ENCODE measurements around the gene ETV3.

The ETV3 gene

DNA sequence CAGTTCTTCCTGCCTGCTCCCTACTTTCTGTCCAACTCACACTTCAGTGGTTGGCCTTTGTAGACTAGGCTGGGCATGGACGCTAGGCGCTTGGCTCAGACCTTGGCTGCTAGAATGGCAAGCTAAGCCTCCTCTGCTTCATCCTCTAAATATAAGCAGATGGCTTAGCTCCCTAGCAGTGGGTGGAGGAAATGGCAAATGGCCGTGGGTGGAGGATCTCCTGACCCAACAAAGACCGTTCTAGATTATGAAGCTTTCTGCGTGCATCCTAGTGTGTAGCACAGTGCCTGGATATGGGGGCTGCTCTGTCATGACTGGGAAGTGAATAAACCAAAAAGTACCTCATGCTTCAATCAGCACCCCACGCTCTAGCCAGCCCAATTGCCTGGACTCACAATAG, 28.2 kb downstream of the ETV3 start:
- TF ChIP-seq SUZ12 (IDR thresholded peaks at IDR 0.05) (no peak), CTBP1 (IDR thresholded peaks at IDR 0.05; ENCODE audit: borderline replicate concordance) (no peak), ARNT (IDR thresholded peaks at IDR 0.05) (no peak), ZNF384 (IDR thresholded peaks at IDR 0.05) (no peak), SP1 (IDR thresholded peaks at IDR 0.05) (no peak), TARDBP (IDR thresholded peaks at IDR 0.05) (no peak), LEF1 (IDR thresholded peaks at IDR 0.05; ENCODE audit: borderline replicate concordance) (no peak), L3MBTL2 (conservative IDR thresholded peaks at IDR 0.05) (no peak), BHLHE40 (IDR thresholded peaks at IDR 0.05; ENCODE audit: borderline replicate concordance) (no peak), FOXM1 (IDR thresholded peaks at IDR 0.05; ENCODE audit: borderline replicate concordance) (no peak)
- CTCF ChIA-PET, result interaction anchor here (0.5 to 2.3 kb wide), 3 partner anchors 20 to 47 kb away, joined by 3 to 15 read pairs (median 4); no protein-coding TSS in a partner anchor
- DNase-seq (ENCODE audit: extremely low spot score), result no peak
- POLR2A ChIA-PET, result no interaction called here

DNA sequence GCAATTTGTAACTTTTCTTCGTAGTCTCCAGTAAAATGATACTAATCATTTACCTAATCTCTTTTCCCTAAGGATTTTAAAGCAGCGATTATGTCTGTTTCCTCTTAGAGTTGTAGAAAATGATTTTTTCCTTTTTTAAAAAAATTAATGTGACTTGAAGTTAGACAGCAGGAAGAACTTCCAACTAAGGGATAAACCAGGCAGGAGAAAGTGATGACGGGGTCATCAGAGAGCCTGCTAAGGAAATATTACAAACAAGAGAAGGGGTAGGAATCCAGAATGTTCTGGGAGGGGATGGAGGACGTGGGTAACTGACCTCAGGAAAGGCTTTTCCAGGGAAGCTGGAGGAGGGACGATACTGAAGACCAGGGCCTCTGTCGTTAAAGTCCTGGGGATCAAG, 29.7 kb downstream of the ETV3 start:
- ChIA-PET CTCF (no interaction called here), POLR2A (interaction anchor here (0.5 kb wide), 1 partner anchor 31 kb away, joined by 3 read pairs; no protein-coding TSS in a partner anchor)
- TF ChIP-seq TARDBP (IDR thresholded peaks at IDR 0.05) (no peak), SUZ12 (IDR thresholded peaks at IDR 0.05) (no peak), FOXM1 (IDR thresholded peaks at IDR 0.05; ENCODE audit: borderline replicate concordance) (no peak), SP1 (IDR thresholded peaks at IDR 0.05) (no peak), LEF1 (IDR thresholded peaks at IDR 0.05; ENCODE audit: borderline replicate concordance) (no peak), CTBP1 (IDR thresholded peaks at IDR 0.05; ENCODE audit: borderline replicate concordance) (no peak), ZNF384 (IDR thresholded peaks at IDR 0.05) (no peak), FOXK2 (IDR thresholded peaks at IDR 0.05) (no peak), NFRKB (IDR thresholded peaks at IDR 0.05) (no peak), HDGF (IDR thresholded peaks at IDR 0.05; ENCODE audit: borderline replicate concordance) (no peak), ELF4 (IDR thresholded peaks at IDR 0.05) (no peak), ARNT (IDR thresholded peaks at IDR 0.05) (no peak), BHLHE40 (IDR thresholded peaks at IDR 0.05; ENCODE audit: borderline replicate concordance) (no peak), L3MBTL2 (conservative IDR thresholded peaks at IDR 0.05) (no peak), FOXA1 (IDR thresholded peaks at IDR 0.05) (no peak)
- TF ChIP-seq, protein P1, sequence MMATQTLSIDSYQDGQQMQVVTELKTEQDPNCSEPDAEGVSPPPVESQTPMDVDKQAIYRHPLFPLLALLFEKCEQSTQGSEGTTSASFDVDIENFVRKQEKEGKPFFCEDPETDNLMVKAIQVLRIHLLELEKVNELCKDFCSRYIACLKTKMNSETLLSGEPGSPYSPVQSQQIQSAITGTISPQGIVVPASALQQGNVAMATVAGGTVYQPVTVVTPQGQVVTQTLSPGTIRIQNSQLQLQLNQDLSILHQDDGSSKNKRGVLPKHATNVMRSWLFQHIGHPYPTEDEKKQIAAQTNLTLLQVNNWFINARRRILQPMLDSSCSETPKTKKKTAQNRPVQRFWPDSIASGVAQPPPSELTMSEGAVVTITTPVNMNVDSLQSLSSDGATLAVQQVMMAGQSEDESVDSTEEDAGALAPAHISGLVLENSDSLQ (IDR thresholded peaks at IDR 0.05), result no peak
- no peak for DNase-seq (ENCODE audit: extremely low spot score)

DNA sequence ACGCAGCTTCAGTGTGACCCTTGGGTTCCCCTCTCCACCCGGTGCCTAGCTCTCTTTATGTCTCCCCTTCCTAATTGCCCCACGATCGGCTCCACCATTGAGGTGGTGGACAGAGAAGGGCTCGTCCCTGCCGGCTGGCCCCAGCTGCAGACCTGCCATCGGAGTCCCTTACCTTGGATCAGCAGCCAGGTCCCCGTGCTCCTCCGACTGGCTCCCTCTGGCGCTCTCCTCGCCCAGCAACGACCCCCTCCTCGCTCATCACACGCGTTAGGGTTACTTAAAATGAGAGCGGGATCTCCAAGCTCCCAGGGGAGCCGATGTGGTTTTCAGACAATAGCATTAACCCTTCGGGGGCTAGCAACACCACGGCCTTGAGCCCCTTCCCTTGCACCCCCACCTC, 30.5 kb downstream of the ETV3 start:
- no peak for DNase-seq (ENCODE audit: extremely low spot score)
- ChIA-PET POLR2A (interaction anchor here (1.7 kb wide), 1 partner anchor 31 kb away, joined by 5 read pairs; no protein-coding TSS in a partner anchor), CTCF (interaction anchor here (0.5 kb wide), 1 partner anchor 55 kb away, joined by 3 read pairs; no protein-coding TSS in a partner anchor)
- TF ChIP-seq HDGF (IDR thresholded peaks at IDR 0.05; ENCODE audit: borderline replicate concordance) (no peak), TARDBP (IDR thresholded peaks at IDR 0.05) (no peak), FOXK2 (IDR thresholded peaks at IDR 0.05) (no peak), LEF1 (IDR thresholded peaks at IDR 0.05; ENCODE audit: borderline replicate concordance) (no peak), CTBP1 (IDR thresholded peaks at IDR 0.05; ENCODE audit: borderline replicate concordance) (no peak), FOXM1 (IDR thresholded peaks at IDR 0.05; ENCODE audit: borderline replicate concordance) (no peak), FOXA1 (IDR thresholded peaks at IDR 0.05) (no peak), ZNF384 (IDR thresholded peaks at IDR 0.05) (no peak), ARNT (IDR thresholded peaks at IDR 0.05) (no peak), ELF4 (IDR thresholded peaks at IDR 0.05) (no peak), L3MBTL2 (conservative IDR thresholded peaks at IDR 0.05) (no peak), SUZ12 (IDR thresholded peaks at IDR 0.05) (no peak), BHLHE40 (IDR thresholded peaks at IDR 0.05; ENCODE audit: borderline replicate concordance) (no peak), NFRKB (IDR thresholded peaks at IDR 0.05) (no peak), SP1 (IDR thresholded peaks at IDR 0.05) (no peak)
- TF ChIP-seq, protein P1 (IDR thresholded peaks at IDR 0.05), result no peak

GRCh38 chr1:157106813-157107189, 31.4 kb downstream of the ETV3 start:
- TF ChIP-seq SUZ12 (IDR thresholded peaks at IDR 0.05) (no peak), HDGF (IDR thresholded peaks at IDR 0.05; ENCODE audit: borderline replicate concordance) (no peak), FOXM1 (IDR thresholded peaks at IDR 0.05; ENCODE audit: borderline replicate concordance) (no peak), SP1 (IDR thresholded peaks at IDR 0.05) (no peak), TARDBP (IDR thresholded peaks at IDR 0.05) (no peak), BHLHE40 (IDR thresholded peaks at IDR 0.05; ENCODE audit: borderline replicate concordance) (no peak), FOXA1 (IDR thresholded peaks at IDR 0.05) (no peak), ARNT (IDR thresholded peaks at IDR 0.05) (no peak), ELF4 (IDR thresholded peaks at IDR 0.05) (no peak)
- TF ChIP-seq, protein P1 (IDR thresholded peaks at IDR 0.05), result no peak
- CTCF ChIA-PET, result interaction anchor here (0.6 kb wide), 1 partner anchor 8 kb away, joined by 3 read pairs; no protein-coding TSS in a partner anchor
- POLR2A ChIA-PET, result interaction anchor here (1.7 kb wide), 1 partner anchor 32 kb away, joined by 5 read pairs; no protein-coding TSS in a partner anchor
- DNase-seq (ENCODE audit: extremely low spot score), result no peak

DNA sequence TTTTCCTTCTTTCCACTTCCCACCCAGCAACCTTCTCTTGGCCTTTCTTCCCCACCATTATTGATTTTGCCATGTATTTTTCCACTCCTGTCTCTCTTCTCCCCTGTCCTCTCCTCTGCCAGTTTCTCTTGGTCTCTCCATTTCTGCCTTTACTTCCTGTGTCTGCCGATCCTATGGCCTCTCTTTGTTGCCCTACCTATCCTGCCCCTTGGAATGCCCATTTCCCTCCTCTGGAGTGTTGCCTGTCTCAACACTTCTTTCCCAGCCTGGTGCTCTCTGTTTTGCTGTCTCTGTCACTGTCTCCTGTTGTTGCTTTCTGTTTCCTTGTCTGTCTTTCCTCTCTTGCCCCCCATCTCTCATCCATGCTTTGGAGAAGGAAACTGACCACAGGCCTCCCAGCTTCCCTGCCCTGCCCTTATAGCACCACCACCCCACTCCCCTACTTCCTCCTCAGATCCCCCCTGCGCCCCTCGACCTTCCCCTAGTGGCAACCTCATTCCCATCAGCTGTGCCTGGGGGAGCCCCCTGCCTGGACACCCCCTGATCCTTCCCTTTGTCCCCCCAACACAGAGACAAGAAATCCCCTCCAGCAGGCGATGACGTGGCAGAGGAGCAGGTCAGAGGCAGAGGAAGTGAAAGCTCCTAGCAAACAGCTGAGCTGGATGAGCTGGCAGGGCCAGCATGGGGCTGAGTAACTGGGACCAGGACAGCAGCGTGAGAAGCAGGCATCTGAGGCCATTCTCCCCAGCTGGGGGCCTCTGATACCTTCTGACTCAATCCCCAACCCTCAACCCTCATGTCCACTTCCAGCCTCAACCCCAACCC, 32.0 kb downstream of the ETV3 start:
- CTCF ChIA-PET, result interaction anchor here (0.6 kb wide), 1 partner anchor 9 kb away, joined by 3 read pairs; no protein-coding TSS in a partner anchor
- TF ChIP-seq LEF1 (IDR thresholded peaks at IDR 0.05; ENCODE audit: borderline replicate concordance) (no peak), BHLHE40 (IDR thresholded peaks at IDR 0.05; ENCODE audit: borderline replicate concordance) (no peak), TARDBP (IDR thresholded peaks at IDR 0.05) (no peak), HDGF (IDR thresholded peaks at IDR 0.05; ENCODE audit: borderline replicate concordance) (no peak), SUZ12 (IDR thresholded peaks at IDR 0.05) (no peak), ZNF384 (IDR thresholded peaks at IDR 0.05) (no peak), NFRKB (IDR thresholded peaks at IDR 0.05) (no peak), ELF4 (IDR thresholded peaks at IDR 0.05) (no peak), FOXM1 (IDR thresholded peaks at IDR 0.05; ENCODE audit: borderline replicate concordance) (no peak), FOXK2 (IDR thresholded peaks at IDR 0.05) (no peak), L3MBTL2 (conservative IDR thresholded peaks at IDR 0.05) (no peak), FOXA1 (IDR thresholded peaks at IDR 0.05) (no peak), SP1 (IDR thresholded peaks at IDR 0.05) (no peak), CTBP1 (IDR thresholded peaks at IDR 0.05; ENCODE audit: borderline replicate concordance) (no peak), ARNT (IDR thresholded peaks at IDR 0.05) (no peak)
- TF ChIP-seq, protein P1 (IDR thresholded peaks at IDR 0.05), result no peak
- POLR2A ChIA-PET, result interaction anchor here (1.7 kb wide), 1 partner anchor 33 kb away, joined by 5 read pairs; no protein-coding TSS in a partner anchor
- DNase-seq (ENCODE audit: extremely low spot score), result no peak

All from HEK293T (cell line).